Stomach (tissue), 4 donors: ENCODE measurements around the gene AMPD3.

Source experiments
- POLR2AphosphoS5 ChIP-seq, 3 donors: sonication (generic); formaldehyde crosslinking; IDR thresholded peaks; one replicate each; pipeline ENCODE4 v1.6.1; 2016; ENCODE audit warnings: antibody characterized with exemption in 3 of 3
- TF ChIP-seq, protein P1 (sequence below), 7 experiments: fragments of 450-650 bp in 4 of 7; fragments of 200-600 bp in 3 of 7; sonication (generic) in 3 of 7; IDR thresholded peaks; one replicate each; pipeline ENCODE4 v1.5.1; 2016 to 2019; ENCODE audit warnings: antibody characterized with exemption in 7 of 7, control low read depth in 2 of 7, mild to moderate bottlenecking in 1 of 7

DNA sequence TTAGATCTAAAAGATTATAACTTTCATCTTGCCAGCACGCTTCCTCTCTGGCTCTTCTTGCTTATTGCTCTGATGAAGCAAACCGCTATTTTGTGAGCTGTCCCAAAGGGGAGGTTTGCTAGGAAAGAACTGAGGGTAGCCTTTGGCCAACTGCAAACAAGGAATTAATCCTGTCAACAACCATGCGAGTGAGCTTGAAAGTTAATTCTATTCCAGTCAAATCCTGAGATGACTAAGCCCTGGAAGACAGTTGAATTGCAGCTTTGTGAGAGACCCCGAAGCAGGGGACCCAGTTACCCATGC, 96.2 kb downstream of the AMPD3 start:
- TF ChIP-seq, protein P1, sequence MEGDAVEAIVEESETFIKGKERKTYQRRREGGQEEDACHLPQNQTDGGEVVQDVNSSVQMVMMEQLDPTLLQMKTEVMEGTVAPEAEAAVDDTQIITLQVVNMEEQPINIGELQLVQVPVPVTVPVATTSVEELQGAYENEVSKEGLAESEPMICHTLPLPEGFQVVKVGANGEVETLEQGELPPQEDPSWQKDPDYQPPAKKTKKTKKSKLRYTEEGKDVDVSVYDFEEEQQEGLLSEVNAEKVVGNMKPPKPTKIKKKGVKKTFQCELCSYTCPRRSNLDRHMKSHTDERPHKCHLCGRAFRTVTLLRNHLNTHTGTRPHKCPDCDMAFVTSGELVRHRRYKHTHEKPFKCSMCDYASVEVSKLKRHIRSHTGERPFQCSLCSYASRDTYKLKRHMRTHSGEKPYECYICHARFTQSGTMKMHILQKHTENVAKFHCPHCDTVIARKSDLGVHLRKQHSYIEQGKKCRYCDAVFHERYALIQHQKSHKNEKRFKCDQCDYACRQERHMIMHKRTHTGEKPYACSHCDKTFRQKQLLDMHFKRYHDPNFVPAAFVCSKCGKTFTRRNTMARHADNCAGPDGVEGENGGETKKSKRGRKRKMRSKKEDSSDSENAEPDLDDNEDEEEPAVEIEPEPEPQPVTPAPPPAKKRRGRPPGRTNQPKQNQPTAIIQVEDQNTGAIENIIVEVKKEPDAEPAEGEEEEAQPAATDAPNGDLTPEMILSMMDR (IDR thresholded peaks at IDR 0.05): no peak
- TF ChIP-seq POLR2AphosphoS5 (IDR thresholded peaks at IDR 0.05): no peak
